Astrocyte (in vitro differentiated cells and primary cell): ENCODE data around the gene PAGE2.

ENCODE experiments used
- EZH2 ChIP-seq: IDR thresholded peaks from 2 replicates; pipeline ENCODE4 v1.6.1; 2012; ENCODE audit warnings: mild to moderate bottlenecking, low read length, inconsistent platforms; ENCODE audit not compliant: insufficient read depth
- TF ChIP-seq, protein P1 (sequence below): IDR thresholded peaks from 2 replicates; pipeline ENCODE4 v1.5.1; 2011; ENCODE audit warnings: low read depth, mild to moderate bottlenecking, inconsistent platforms, low read length, moderate library complexity; ENCODE audit not compliant: insufficient read depth

DNA sequence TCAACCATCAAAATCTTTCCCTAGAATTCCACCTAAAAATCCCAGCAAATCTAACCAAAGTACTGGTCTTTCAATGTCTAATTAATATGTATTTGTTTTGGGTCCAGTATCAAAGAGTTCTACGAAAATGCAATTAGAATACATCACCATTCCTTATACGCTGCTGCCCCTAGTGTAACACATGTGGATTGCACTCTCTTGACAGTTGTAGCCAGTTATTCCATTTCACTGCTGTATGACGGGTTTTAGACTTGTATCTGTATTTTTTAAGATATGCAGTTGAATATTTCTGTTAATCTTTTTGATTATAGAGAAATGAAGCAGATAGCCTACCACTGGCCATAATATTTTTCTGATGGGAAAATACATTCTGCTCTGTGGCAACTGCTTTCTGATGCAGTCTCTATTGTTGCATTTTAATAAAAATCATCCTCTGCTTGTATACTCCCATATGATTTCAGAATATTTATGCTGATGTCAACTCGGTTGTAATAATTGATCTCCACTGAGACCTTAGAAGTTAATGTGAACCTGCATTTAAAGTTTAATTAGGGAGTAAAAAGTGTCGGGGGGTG lies 31.1 kb upstream of the PAGE2 start:
- TF ChIP-seq EZH2: no peak
- TF ChIP-seq, protein P1, sequence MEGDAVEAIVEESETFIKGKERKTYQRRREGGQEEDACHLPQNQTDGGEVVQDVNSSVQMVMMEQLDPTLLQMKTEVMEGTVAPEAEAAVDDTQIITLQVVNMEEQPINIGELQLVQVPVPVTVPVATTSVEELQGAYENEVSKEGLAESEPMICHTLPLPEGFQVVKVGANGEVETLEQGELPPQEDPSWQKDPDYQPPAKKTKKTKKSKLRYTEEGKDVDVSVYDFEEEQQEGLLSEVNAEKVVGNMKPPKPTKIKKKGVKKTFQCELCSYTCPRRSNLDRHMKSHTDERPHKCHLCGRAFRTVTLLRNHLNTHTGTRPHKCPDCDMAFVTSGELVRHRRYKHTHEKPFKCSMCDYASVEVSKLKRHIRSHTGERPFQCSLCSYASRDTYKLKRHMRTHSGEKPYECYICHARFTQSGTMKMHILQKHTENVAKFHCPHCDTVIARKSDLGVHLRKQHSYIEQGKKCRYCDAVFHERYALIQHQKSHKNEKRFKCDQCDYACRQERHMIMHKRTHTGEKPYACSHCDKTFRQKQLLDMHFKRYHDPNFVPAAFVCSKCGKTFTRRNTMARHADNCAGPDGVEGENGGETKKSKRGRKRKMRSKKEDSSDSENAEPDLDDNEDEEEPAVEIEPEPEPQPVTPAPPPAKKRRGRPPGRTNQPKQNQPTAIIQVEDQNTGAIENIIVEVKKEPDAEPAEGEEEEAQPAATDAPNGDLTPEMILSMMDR: peak; percentile 82
